Stimulated activated CD4-positive, alpha-beta T cell treated with anti-CD3 and anti-CD28 coated beads, TNF-alpha, amount 100 ng/mL, for 1 hour (primary cell): ENCODE measurements around the gene MAP2K7.
A peak's percentile ranks its signal among the peaks of the same experiment; 100 is the strongest.
"Not testable (repeated sequence)": the region's sequence is repeated elsewhere in the genome, so short reads cannot be mapped to it uniquely, and the experiment has no call there.

ENCODE experiments used
- DNase-seq, 3 donors: peaks; one replicate each; pipeline ENCODE4 v3.0.0-alpha.2; 2020; ENCODE audit warnings: low read depth in 3 of 3, low spot score in 1 of 3

MAP2K7 gene

DNA sequence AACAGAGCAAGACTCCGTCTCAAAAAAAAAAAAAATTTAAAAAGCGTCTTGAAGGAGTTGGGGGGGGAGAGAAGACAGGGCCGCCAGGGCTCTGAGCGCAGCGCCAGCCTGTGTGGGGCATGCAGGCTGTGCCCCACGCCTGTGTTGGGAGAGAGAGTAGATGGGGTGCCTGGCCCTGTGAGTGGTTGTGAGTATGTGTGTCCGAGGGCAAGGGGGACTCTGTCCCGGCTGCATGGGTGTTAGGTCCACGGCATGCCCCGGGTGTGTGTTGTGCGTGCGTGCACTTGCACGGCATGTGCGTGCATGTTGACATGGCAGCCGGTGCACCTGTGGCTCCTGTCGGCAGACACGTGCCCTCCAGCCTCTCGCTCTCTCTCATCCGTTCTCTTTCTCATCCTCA lies 3.4 kb downstream of the MAP2K7 start:
- no peak for DNase-seq

DNA sequence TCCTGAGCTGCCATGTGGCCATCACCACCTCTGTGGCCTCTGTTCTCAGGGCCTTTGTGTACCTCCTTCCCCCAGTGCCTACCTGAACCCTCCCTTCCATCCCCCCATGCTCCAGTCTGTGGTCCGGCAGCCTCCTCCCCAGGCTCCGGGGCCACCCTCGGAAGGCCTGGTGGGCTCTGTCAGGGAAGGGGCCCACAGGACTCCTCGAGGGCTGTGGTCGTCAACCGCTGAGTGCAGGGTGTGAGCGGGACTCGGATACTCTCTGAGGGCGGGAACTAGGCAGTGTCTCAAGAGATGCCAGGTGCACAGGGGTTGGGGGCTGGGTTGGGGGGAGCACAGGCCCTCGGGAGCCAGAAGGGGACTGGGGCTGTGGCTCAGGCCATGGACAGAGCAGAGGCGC lies 3.9 kb downstream of the MAP2K7 start:
- no peak for DNase-seq

DNA sequence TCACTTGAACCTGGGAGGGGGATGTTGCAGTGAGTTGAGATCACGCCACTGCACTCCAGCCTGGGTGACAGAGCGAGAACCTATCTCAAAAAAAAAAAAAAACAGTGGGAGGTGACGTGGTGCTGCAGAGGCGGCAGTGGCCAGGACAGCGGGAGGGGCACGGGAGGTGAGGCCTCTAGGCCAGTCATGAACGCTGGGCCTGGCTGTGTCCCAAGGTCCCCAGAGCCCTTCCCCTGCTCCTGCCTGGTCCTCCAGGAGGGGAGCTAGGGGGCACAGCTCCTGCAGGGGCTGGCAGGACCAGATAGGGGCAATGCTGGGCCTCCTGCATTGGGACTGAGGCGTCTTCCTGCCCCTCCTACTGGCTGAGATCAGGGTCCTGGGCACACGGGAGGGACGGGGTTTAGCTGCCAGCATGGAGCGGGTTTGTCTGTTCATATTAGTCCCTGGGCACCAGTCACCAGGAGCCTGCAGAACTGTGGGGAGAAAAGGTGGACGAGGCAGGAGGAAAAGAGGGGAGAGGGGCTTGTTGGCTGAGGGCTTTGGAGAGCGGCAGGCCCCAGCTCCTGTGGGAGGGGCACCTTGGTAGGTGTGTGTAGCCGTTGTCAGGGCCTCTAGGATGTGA lies 4.5 kb downstream of the MAP2K7 start:
- no peak for DNase-seq

DNA sequence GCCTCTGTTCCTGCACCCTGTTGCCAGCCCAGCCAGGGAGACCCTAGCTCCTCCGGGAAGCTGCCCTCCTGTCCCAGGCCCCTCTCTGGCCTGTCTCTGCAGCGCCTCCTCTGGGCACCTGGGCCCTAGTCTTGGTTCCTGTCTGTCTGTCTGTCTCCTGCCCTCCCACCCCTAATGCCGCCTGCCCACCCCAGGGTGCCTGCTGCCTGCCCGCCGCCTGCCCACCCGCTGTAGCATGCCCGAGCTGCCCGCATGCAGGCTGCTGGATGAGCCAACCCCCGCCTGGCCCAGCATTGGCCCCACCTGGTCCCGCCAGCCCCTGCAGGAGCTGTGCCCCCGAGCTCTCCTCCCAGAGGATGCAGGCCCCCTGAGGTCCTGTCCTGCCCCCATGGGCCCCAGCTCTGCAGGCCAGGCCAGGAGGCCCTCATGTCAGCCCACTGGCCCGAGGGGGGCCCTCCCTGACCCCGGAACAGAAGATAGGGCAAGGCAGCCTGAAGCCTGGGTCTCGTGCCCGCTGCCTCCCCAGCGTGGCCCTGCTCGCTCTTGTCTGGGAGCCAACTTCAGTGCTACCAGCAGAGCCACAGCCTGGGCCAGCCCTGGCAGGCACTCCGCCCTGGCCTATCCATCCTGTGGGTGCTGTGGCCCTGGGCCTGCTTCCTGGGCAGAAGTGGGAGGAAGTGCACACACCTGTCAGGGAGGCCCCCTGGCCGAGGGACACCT lies 5.2 kb downstream of the MAP2K7 start:
- no peak for DNase-seq

DNA sequence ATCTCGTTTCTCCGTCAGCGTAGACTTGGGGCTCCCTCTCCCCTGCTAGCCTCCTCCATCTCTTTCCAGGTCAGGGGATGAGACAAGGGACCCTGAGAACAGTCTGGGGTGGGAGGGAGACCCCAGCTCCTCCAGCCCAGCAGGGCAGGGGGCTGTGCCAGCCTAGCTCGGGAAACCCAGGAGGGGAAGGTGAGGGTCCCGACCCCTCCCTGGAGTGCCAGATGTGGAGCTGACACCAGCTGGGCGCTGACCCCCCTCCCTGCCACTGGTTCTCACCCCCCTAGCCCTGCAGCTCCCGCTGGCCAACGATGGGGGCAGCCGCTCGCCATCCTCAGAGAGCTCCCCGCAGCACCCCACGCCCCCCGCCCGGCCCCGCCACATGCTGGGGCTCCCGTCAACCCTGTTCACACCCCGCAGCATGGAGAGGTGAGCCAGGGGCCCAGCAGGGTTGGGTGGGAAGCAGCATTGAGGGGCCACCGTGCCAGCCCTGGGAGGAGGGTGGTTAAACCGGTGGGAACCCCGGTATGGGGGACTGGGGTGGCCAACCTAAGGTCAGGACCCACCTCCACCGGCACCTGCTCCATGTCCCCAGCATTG lies 5.9 kb downstream of the MAP2K7 start:
- DNase-seq = no peak

DNA sequence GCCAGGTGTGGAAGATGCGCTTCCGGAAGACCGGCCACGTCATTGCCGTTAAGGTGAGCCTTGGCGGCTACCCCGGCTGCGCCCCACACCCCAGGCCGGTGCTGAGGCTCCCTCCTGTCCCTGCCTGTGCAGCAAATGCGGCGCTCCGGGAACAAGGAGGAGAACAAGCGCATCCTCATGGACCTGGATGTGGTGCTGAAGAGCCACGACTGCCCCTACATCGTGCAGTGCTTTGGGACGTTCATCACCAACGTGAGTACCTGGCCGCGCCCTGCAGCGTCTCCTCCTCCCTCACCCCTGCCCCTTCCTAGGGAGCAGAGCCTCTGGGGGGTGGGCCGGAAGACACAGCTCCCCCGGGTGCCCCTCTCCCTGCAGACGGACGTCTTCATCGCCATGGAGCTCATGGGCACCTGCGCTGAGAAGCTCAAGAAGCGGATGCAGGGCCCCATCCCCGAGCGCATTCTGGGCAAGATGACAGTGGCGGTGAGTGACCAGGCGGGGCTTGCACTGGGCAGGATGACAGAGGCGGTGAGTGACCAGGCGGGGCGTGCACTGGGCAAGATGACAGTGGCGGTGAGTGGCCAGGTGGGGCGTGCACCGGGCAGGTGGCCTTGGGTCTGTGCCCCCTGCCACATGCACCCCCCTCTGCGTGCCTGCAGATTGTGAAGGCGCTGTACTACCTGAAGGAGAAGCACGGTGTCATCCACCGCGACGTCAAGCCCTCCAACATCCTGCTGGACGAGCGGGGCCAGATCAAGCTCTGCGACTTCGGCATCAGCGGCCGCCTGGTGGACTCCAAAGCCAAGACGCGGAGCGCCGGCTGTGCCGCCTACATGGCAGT lies 6.9 kb downstream of the MAP2K7 start:
- no peak for DNase-seq

DNA sequence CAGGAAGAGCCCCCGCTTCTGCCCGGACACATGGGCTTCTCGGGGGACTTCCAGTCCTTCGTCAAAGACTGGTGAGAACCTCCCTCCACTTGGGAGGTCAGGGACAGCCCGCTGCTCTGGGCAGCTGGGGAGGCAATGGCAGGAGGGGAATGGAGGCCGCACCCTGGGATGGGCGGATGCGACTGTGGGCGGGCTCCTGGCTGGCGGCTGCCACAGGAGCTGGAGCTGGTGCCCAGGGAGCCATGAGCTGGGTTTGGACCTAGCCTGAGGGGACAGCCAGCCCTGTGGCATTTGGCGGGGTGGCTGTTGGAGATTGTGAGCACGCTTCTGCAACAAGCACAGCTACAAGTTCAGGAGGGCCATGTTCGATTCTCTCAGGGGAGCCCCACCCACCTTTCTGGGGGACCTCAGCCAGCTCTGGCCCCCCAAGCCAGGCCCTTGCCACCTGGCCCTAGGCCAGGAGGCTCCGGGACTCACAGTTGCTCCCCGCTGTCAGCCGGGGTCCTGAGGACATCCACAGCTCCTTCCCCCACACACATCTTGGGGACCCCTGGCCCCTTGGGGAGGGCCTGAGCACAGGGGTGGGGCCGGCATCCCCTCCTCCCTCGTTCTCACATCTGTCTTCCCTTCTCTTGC lies 7.9 kb downstream of the MAP2K7 start:
- no peak for DNase-seq

DNA sequence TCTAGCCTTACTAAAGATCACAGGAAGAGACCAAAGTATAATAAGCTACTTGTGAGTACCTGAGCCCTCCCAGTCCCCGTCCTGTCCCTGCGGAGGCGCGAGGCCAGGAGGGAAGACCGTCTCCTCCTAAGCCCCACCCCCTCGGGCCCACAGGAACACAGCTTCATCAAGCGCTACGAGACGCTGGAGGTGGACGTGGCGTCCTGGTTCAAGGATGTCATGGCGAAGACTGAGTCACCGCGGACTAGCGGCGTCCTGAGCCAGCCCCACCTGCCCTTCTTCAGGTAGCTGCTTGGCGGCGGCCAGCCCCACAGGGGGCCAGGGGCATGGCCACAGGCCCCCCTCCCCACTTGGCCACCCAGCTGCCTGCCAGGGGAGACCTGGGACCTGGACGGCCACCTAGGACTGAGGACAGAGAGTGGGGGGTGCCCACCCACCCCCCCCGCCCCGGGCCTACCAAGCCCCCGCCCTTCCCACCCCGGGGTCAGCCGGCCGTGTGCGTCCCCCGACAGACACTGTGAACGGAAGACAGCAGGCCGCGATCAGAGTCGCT lies 8.5 kb downstream of the MAP2K7 start:
- no peak for DNase-seq

DNA sequence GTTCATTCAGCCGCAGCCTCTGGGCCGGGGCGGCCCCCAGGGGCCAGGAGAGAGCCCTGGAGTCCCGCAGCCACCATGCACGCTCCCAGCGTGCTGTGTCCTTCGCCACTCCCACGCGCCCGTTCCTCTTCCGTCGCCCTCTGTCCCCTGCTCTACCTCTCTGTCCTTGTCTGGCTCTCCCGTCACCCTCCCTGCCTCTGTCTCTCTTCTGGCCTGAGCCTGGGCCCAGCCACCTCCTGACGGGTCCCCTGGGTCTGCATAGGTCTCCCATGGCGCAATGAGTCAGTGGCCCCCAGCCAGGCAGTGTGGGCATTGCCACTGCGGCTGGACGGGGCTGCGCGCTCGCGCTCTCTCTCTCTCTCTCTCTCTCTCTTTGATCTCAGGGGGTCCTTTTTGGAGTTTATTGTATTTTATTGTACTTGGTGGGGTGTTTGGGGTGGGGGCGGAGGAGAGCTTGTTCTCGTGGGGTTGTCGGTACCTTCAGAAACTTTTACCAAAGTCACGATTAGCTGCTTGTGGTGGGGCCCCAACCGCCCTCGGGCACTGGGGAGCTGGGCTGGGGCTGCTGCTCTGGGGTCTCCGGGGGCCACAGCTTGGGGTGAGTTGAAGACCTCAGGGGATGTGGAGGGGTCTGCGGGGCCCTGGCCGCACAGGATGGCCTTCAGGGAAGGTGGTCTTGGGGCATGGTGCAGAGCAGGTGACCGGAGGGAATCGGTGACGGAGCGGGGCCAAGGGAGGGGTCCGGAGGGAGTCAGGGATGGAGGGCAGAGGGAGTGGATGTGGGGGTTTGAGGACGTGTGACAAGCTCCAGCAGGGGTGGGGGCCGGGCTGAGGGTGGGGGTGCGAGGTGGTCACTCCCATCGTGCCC lies 9.3 kb downstream of the MAP2K7 start:
- DNase-seq = no peak

DNA sequence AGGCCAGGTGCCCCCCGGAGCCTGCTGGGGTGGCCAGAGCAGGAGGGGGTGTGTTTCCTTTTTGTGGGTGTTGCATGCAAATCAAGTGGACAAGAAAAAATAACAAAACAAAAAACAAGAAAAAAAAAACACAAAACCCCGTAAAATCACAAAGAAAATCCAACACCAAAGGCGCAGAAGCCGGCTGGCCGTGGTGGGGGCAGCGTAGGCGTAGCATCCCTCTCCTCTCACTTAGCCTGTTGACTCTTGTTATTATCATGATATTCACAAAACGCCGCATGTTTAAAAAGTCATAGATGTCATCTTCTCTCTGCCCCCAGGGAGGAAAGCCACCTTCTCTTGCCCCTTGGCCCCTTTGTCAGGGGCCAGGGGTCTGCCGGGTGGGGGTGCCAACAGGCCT lies 10.0 kb downstream of the MAP2K7 start:
- DNase-seq = no peak

DNA sequence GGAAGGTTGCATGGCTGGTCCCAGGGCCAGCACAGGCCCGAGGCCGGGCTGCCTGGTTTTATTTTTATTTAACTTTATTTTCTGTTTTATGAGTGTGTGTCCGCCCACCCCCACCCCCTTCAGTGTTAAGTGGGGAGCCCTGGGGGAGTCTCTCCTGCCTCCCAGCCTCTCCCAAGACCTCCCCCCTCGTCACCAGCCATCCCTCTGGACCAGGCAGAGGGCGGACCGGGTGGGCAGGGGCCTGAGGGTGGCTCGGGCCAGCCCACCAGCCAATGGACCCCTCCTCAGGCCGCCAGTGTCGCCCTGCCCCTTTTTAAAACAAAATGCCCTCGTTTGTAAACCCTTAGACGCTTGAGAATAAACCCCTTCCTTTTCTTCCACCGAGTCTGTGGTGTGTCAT lies 10.4 kb downstream of the MAP2K7 start:
- DNase-seq = no peak

DNA sequence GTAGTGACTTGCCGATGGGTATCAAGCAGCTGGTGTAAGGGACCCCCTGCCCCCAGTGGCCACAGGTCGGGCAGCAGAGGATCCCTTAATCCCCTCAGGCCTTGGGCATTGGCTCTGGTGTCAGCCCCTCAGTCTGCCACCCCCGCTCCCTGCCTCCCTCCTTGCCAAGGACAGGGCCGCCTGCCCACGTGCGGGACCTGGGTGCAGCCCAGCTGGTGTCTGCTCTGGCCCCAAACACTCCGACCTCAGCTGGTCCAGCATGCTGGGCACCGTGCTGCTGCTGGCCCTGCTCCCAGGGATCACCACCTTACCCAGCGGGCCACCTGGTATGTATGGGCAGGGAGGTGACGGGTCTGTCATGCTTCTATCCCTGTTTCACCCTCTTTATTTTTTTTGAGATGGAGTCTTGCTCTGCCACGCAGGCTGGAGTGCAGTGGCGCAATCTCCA lies 10.9 kb downstream of the MAP2K7 start, which contains the start of gene TGFBR3L:
Gene TGFBR3L (plus strand): TSS at position 233 of the 448 bp plus-strand sequence.
- no peak for DNase-seq

DNA sequence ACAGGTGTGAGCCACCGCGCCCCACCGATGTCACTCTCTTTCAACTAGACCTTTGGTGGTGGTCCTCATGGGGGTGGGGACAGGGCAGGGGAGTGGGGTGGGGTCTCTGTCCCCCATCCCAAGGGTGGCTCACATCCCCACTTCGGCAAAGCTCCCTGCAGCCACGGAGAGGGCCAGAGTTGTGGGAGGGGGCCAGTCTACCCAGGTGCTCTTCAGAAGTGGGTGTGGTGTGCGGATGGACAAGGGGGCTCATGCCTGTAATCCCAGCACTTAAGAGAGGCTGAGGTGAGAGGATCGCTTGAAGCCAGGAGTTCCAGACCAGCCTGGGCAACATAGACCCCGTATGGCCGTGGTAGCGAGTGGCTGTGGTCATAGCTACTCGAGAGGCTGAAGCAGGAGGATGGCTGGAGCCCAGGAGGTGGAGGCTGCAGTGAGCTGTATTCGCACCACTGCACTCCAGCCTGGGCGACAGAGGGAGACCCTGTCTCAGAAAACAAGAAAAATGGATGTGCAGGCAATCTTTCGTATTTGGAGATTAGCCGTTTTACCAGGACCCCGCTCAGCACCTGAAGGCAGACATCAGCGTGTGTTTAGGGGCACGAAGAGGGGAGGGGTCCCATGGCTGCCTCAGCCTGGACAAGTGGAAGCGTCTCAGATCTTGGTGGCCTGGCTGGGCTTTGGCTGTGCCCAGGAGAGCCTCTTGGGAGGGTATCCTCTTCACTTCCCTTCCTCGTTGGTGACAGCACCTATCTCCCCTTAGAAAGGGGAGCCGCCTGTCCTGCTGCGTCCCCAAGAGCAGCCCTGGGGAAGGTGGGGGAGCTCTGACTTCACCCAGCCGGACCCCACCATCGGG lies 11.8 kb downstream of the MAP2K7 start:
- DNase-seq = no peak

DNA sequence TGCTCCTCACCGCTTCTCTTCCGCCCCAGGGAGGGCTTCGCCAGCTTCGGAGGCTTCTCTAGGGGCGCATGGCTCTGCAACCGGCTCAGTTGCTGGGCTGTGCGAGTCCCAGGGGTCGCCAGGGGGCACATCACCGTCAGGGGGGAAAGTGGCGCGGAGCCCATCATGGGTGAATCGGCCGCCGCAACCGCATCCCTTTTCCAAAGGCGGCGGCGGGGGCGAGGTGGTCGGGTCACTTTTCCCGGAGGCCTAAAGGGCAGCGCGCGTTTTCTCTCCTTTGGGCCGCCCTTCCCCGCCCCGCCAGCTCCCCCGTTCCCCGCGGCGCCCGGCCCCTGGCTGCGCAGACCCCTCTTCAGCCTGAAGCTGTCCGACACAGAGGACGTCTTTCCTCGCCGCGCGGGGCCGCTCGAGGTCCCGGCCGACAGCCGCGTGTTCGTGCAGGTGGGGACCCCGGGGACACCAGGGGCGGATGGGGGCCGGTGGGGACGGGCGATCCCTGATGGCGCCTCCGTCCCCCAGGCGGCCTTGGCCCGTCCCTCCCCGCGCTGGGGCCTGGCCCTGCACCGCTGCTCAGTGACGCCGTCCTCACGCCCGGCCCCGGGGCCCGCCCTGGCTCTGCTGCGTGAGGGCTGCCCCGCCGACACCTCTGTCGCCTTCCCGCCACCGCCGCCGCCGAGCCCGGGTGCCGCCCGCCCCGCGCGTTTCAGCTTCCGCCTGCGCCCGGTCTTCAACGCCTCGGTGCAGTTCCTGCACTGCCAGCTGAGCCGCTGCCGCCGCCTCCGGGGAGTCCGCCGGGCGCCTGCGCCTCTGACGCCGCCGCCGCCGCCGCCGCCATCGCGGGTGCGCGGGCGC lies 12.7 kb downstream of the MAP2K7 start:
- DNase-seq = peak in 1 of 3 donors; percentile 33

DNA sequence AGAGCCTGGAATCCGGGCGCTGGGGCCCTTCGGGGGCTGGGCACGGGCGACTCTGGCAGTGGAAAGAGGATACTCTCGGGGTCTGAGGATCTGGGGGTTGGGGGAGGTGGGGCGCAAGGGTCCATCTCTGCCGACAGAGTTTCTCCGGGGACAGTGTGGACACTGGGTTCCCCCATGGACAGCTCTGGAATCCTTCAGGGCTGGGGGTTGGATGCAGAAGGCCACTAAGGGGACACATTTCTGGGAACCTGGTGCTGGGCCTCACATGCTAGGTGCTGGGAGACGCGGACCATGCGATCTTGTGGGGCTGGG lies 13.2 kb downstream of the MAP2K7 start:
- no peak for DNase-seq

DNA sequence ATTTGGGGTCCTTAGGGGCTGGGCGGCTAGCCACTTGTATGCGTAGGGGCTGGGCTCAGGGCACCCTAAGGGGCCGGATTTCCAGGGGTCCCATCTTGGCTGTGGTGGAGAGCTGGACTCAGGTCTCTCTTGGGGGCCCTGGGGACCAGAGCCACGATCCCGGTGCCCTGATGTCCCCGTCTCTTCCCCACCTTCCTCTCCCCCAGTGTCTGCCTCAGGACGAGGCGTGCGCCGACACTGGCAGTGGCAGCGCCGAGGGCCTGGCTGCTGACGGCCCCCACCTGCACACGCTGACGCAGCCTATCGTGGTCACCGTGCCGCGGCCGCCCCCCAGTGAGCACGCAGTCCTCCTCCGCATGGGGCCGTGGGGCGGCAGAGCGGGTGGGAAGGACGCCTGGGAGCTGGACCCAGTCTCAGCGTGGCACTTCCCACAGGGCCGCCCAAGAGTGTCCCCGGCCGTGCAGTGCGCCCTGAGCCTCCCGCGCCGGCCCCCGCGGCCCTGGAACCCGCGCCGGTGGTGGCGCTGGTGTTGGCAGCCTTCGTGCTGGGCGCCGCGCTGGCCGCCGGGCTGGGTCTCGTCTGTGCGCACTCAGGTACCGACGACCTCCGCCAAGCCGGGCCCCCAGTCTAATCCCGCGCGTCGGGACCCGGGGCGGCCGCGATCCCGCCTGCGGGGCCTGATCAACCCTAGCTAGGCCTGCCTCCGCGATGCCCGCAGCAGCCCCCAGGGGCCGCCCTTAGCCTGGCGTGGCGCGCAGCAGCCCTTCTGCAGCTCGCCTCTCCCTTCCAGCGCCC lies 13.8 kb downstream of the MAP2K7 start:
- peak in 1 of 3 donors; percentile 45 for DNase-seq

DNA sequence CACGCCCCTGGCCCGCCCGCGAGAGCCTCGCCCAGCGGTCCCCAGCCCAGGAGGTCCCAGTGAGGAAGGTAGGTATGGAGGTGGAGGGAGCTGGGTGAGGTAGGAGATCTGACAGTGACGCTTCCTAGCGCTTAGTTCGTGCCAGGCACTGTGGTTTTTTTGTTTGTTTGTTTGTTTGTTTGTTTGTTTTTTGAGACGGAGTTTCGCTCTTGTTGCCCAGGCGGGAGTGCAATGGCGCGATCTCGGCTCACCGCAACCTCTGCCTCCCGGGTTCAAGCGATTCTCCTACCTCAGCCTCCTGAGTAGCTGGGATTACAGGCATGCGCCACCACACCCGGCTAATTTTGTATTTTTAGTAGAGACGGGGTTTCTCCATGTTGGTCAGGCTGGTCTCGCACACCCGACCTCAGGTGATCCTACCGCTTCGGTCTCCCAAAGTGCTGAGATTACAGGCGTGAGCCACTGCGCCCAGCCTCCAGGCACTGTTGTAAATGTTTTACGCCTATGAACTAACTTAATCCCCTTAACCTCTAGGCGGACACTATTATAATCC lies 14.5 kb downstream of the MAP2K7 start:
- DNase-seq = not testable (repeated sequence)
